Panc1 (cell line): ENCODE measurements around the gene TBCK. TPM values are rescaled to one million over a fixed set of nuclear protein-coding genes. Genes with fewer than 3 reads are reported as not detected.

Source experiments
- ATAC-seq: fragments of 200-7000 bp; cut with Tn5 transposase; 2 replicates; pipeline ENCODE4 v1.9.1; 2020; ENCODE audit warnings: mild to moderate bottlenecking, moderate library complexity
- BruUV-seq: library from RNA; stranded (reverse); fragments of 400-500 nt; replicated peaks from 2 replicates; lab custom pipeline; 2021; lab: Mats Ljungman, UMichigan
- CTCF ChIA-PET: fragments of 300-600 bp; sonication (Branson Sonifier 250); formaldehyde crosslinking; loops from one replicate; lab custom pipeline; 2022; ENCODE audit warnings: antibody characterized with exemption; lab: Charles Lee
- POLR2A ChIA-PET: fragments of 300-600 bp; sonication (Branson Sonifier 250); formaldehyde crosslinking; loops from one replicate; lab custom pipeline; 2022; ENCODE audit warnings: antibody characterized with exemption; lab: Charles Lee
- DNase-seq: peaks from one replicate; pipeline ENCODE4 v3.0.0-alpha.2; 2010; ENCODE audit warnings: low read depth, low spot score
- H3K27ac ChIP-seq: 2 replicates; pipeline ENCODE4 v1.5.1; 2011; ENCODE audit warnings: mild to moderate bottlenecking, low read length, inconsistent platforms
- H3K27me3 ChIP-seq: fragments of 200-500 bp; sonication (Bioruptor generic); 2 replicates; pipeline ENCODE4 v1.6.0; 2014; ENCODE audit warnings: low read length, inconsistent platforms; ENCODE audit not compliant: control insufficient read depth, insufficient read depth
- H3K36me3 ChIP-seq: fragments of 200-500 bp; sonication (Bioruptor generic); 2 replicates; pipeline ENCODE4 v1.5.1; 2014; ENCODE audit warnings: inconsistent platforms, mild to moderate bottlenecking, low read length, moderate library complexity; ENCODE audit not compliant: control insufficient read depth, insufficient read depth
- H3K4me1 ChIP-seq: 2 replicates; pipeline ENCODE4 v1.5.1; 2011; ENCODE audit warnings: inconsistent platforms, mild to moderate bottlenecking, low read length, moderate library complexity; ENCODE audit not compliant: control insufficient read depth, insufficient read depth
- H3K4me3 ChIP-seq, 2 experiments: 2 replicates each; pipeline ENCODE4 v1.5.1; 2011 to 2012; ENCODE audit warnings: low read depth in 2 of 2, low read length in 2 of 2, mild to moderate bottlenecking in 2 of 2, inconsistent platforms in 1 of 2, moderate library complexity in 1 of 2
- H3K9me3 ChIP-seq: fragments of 200-500 bp; sonication (Bioruptor generic); 2 replicates; pipeline ENCODE4 v1.5.1; 2014; ENCODE audit warnings: low read depth, mild to moderate bottlenecking, inconsistent platforms, low read length, moderate library complexity; ENCODE audit not compliant: control insufficient read depth, insufficient read depth
- POLR2AphosphoS5 ChIP-seq: IDR thresholded peaks from 2 replicates; pipeline ENCODE4 v1.6.1; 2012; ENCODE audit warnings: mild to moderate bottlenecking, low read depth, low read length, moderate library complexity
- SIN3A ChIP-seq: IDR thresholded peaks from 2 replicates; pipeline ENCODE4 v1.6.1; 2012; ENCODE audit warnings: low read depth, mild to moderate bottlenecking, low read length, moderate library complexity, borderline replicate concordance; ENCODE audit not compliant: insufficient read depth
- TCF7L2 ChIP-seq: IDR thresholded peaks from 2 replicates; pipeline ENCODE4 v1.6.1; 2011; ENCODE audit warnings: mild to moderate bottlenecking, low read depth, low read length, inconsistent platforms
- in situ Hi-C: cut with HindIII; loops from 2 replicates; pipeline ENCODE4 v1.10.0; 2016; ENCODE audit warnings: low sequenced_read_pairs, low pct_unique_long_range_greater_than_20kb
- intact Hi-C: fragments of 100-400 bp; cut with micrococcal nuclease; formaldehyde crosslinking; loops from one replicate; pipeline ENCODE4 v1.10.0; 2022; ENCODE audit not compliant: unreplicated experiment
- total RNA-seq: library from RNA; stranded (reverse); gene quantifications from one replicate; pipeline ENCODE4 v1.2.1, GENCODE V29; 2021; ENCODE audit not compliant: unreplicated experiment
- TF ChIP-seq, protein P1 (sequence below), 2 experiments: IDR thresholded peaks; 2 replicates each; pipeline ENCODE4 v1.6.1; 2011 to 2012; ENCODE audit warnings: low read depth in 2 of 2, control low read depth in 1 of 2, low read length in 1 of 2, mild to moderate bottlenecking in 1 of 2, moderate library complexity in 1 of 2; ENCODE audit not compliant: insufficient read depth in 1 of 2
- TF ChIP-seq, protein P2 (sequence below): fragments of 450-650 bp; IDR thresholded peaks from 2 replicates; pipeline ENCODE4 v1.5.1; 2017; ENCODE audit warnings: mild to moderate bottlenecking

TBCK gene
- total RNA-seq, 1 experiment from 2014 or later = 15.1 TPM

DNA sequence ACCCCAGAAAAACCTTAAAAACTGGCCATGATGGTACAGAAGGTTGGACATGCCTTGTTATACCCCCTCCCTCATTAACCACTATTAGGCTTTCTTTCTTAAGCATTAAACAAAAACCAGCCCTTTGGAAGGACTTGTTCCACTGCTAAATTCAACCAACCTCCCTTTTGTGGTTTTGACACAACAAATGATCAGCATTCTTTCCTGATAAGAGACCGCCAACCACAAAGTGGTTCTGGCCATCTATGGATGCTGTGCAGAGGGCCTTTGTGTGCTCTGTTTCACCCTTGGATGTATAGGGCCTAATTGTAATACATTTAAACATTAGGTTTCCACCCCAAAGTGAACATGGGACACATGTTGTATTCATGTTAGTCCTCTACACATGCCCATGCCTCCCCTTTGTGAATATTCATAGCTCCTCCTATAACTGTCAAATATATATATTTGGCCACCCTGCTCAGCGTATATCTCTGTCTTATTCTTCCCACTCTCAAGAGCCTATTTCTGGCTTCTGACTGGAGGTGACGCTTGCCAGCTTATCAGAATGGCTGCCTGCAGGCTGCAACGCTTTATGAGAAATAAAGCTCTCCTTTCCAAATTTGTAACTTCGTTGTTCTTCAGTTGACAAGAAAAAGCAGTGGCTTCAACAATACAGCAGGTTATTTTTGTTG lies 294.1 kb downstream of the TBCK start:
- POLR2A ChIA-PET = no interaction called here
- no peak for ATAC-seq
- no peak for DNase-seq
- Histone ChIP-seq H3K4me1 (no peaks in the 10 kb centered on the region), H3K9me3 (no peaks in the 10 kb centered on the region), H3K27ac (no peak overlapping the region), H3K4me3 (no peak overlapping the region), H3K27me3 (no peaks in the 10 kb centered on the region), H3K36me3 (no peaks in the 10 kb centered on the region)
- TF ChIP-seq, protein P1, sequence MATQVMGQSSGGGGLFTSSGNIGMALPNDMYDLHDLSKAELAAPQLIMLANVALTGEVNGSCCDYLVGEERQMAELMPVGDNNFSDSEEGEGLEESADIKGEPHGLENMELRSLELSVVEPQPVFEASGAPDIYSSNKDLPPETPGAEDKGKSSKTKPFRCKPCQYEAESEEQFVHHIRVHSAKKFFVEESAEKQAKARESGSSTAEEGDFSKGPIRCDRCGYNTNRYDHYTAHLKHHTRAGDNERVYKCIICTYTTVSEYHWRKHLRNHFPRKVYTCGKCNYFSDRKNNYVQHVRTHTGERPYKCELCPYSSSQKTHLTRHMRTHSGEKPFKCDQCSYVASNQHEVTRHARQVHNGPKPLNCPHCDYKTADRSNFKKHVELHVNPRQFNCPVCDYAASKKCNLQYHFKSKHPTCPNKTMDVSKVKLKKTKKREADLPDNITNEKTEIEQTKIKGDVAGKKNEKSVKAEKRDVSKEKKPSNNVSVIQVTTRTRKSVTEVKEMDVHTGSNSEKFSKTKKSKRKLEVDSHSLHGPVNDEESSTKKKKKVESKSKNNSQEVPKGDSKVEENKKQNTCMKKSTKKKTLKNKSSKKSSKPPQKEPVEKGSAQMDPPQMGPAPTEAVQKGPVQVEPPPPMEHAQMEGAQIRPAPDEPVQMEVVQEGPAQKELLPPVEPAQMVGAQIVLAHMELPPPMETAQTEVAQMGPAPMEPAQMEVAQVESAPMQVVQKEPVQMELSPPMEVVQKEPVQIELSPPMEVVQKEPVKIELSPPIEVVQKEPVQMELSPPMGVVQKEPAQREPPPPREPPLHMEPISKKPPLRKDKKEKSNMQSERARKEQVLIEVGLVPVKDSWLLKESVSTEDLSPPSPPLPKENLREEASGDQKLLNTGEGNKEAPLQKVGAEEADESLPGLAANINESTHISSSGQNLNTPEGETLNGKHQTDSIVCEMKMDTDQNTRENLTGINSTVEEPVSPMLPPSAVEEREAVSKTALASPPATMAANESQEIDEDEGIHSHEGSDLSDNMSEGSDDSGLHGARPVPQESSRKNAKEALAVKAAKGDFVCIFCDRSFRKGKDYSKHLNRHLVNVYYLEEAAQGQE (IDR thresholded peaks at IDR 0.05; ENCODE audit: insufficient read depth in 1 of 2, low read depth in 2 of 2, low read length in 1 of 2) = no peak
- no peak for TF ChIP-seq POLR2AphosphoS5
- TF ChIP-seq, protein P2, sequence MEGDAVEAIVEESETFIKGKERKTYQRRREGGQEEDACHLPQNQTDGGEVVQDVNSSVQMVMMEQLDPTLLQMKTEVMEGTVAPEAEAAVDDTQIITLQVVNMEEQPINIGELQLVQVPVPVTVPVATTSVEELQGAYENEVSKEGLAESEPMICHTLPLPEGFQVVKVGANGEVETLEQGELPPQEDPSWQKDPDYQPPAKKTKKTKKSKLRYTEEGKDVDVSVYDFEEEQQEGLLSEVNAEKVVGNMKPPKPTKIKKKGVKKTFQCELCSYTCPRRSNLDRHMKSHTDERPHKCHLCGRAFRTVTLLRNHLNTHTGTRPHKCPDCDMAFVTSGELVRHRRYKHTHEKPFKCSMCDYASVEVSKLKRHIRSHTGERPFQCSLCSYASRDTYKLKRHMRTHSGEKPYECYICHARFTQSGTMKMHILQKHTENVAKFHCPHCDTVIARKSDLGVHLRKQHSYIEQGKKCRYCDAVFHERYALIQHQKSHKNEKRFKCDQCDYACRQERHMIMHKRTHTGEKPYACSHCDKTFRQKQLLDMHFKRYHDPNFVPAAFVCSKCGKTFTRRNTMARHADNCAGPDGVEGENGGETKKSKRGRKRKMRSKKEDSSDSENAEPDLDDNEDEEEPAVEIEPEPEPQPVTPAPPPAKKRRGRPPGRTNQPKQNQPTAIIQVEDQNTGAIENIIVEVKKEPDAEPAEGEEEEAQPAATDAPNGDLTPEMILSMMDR = no peak
- TF ChIP-seq TCF7L2 = no peak
- TF ChIP-seq SIN3A = no peak
- intact Hi-C loops (no loop called here), in situ Hi-C loops (no loop called here)
- CTCF ChIA-PET = no interaction called here
- BruUV-seq = no TSS peak

DNA sequence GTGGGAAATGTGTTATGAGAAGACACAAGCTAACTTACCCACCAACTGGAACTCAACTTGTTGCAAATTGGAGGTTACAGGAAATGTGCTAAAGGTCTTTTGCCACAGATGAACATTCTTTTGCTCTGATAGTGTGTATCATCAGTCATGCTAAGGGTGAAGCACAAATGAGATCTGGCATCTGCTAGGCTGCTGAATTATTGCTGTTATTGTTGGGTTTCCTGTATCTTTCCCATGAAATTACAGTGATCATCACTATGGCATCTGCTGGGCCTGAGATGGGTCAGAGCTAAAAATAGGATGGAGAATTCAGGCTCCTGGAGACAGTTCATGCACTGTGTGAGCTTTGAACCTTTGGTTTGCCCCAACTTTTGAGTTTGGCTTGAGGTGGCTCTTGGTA lies 296.2 kb downstream of the TBCK start:
- Histone ChIP-seq H3K9me3 (no peaks in the 10 kb centered on the region), H3K36me3 (no peaks in the 10 kb centered on the region), H3K27me3 (no peaks in the 10 kb centered on the region), H3K4me1 (no peaks in the 10 kb centered on the region), H3K4me3 (no peak overlapping the region), H3K27ac (no peak overlapping the region)
- in situ Hi-C loops = no loop called here
- TF ChIP-seq POLR2AphosphoS5 (no peak), SIN3A (no peak), TCF7L2 (no peak)
- TF ChIP-seq, protein P1 (IDR thresholded peaks at IDR 0.05; ENCODE audit: insufficient read depth in 1 of 2, low read depth in 2 of 2, low read length in 1 of 2) = no peak
- TF ChIP-seq, protein P2 = no peak
- ATAC-seq (no peak), DNase-seq (no peak)
- POLR2A ChIA-PET = no interaction called here
- CTCF ChIA-PET = no interaction called here
- intact Hi-C loops = no loop called here
- BruUV-seq = no TSS peak
